HEK293 (cell line): Measurements from ENCODE around the gene ACOX2.

Experiments
- CTCF ChIP-seq: fragments of 450-650 bp; formaldehyde crosslinking; IDR thresholded peaks from 2 replicates; pipeline ENCODE4 v1.5.1; 2016; ENCODE audit warnings: missing biosample characterization, missing genetic modification characterization
- ZBTB49 ChIP-seq: fragments of 450-650 bp; formaldehyde crosslinking; IDR thresholded peaks from 2 replicates; pipeline ENCODE4 v1.5.1; 2016; ENCODE audit warnings: missing biosample characterization, missing genetic modification characterization, low read depth
- ZNF114 ChIP-seq: fragments of 450-650 bp; formaldehyde crosslinking; IDR thresholded peaks from 2 replicates; pipeline ENCODE4 v1.5.0; 2017; ENCODE audit warnings: missing biosample characterization, missing genetic modification characterization
- ZNF140 ChIP-seq: fragments of 450-650 bp; formaldehyde crosslinking; IDR thresholded peaks from 2 replicates; pipeline ENCODE4 v1.5.1; 2016; ENCODE audit warnings: missing biosample characterization, missing genetic modification characterization
- ZNF280D ChIP-seq: fragments of 450-650 bp; formaldehyde crosslinking; IDR thresholded peaks from 2 replicates; pipeline ENCODE4 v1.5.1; 2016; ENCODE audit warnings: missing biosample characterization, missing genetic modification characterization
- ZNF843 ChIP-seq: fragments of 450-650 bp; formaldehyde crosslinking; IDR thresholded peaks from 2 replicates; pipeline ENCODE4 v1.5.1; 2016; ENCODE audit warnings: missing biosample characterization, missing genetic modification characterization

GRCh38 chr3:58557491-58557890 is 20.5 kb upstream of the ACOX2 start:
- TF ChIP-seq ZNF140 (tag by site-specific recombination) (no peak), ZNF114 (tag by site-specific recombination) (no peak), CTCF (tag by site-specific recombination) (no peak), ZNF280D (no peak), ZBTB49 (tag by site-specific recombination) (no peak), ZNF843 (tag by site-specific recombination) (no peak)
